ENCODE data around the gene BMP7. TPM values are rescaled to one million over a fixed set of nuclear protein-coding genes. Genes with fewer than 3 reads are reported as not detected.
"Not testable (repeated sequence)": the region's sequence is repeated elsewhere in the genome, so short reads cannot be mapped to it uniquely, and the experiment has no call there.

Gene BMP7
- total and polyA plus RNA-seq, 2 of the 8 experiments (the other 6 are each of a cell fraction or from before 2014, with no cell fraction given) = 9.2 to 14.7 TPM

- TF ChIP-seq CTCF (IDR thresholded peaks at IDR 0.05; ENCODE audit: control extremely low read depth in 1 of 3, insufficient read depth in 1 of 3, low read depth in 1 of 3, low read length in 3 of 3) (no peak), ASH2L (IDR thresholded peaks at IDR 0.05; ENCODE audit: low read length) (no peak), SAP30 (IDR thresholded peaks at IDR 0.05; ENCODE audit: insufficient read depth, insufficient replicate concordance, low read length) (no peak), JUND (IDR thresholded peaks at IDR 0.05; ENCODE audit: low read length) (no peak), TEAD4 (IDR thresholded peaks at IDR 0.05; ENCODE audit: low read depth, low read length) (no peak), KDM4A (IDR thresholded peaks at IDR 0.05; ENCODE audit: low read depth, low read length, severe bottlenecking) (no peak)
These were observed 13.8 kb upstream of the BMP7 start (continued) for GRCh38 chr20:57280221-57280620.

- H2AFZ ChIP-seq (ENCODE audit: low read length); H3K23me2 ChIP-seq (ENCODE audit: low read depth, low read length); H4K5ac ChIP-seq (ENCODE audit: insufficient read length, low read depth, low read length); H3K9me3 ChIP-seq (ENCODE audit: insufficient read depth in 2 of 2, low read depth in 1 of 2, low read length in 1 of 2); H4K8ac ChIP-seq (ENCODE audit: extremely low read depth, insufficient read depth, low read length); H3K4me1 ChIP-seq (replicated peaks in 1 of 4; ENCODE audit: control insufficient read depth in 3 of 4, insufficient read depth in 4 of 4, low read length in 3 of 4); H3K4me3 ChIP-seq (ENCODE audit: extremely low read depth in 1 of 4, insufficient read depth in 2 of 4, low read depth in 3 of 4, low read length in 4 of 4); H2BK120ac ChIP-seq (replicated peaks; ENCODE audit: low read depth, low read length); H2AK5ac ChIP-seq (ENCODE audit: low read depth, low read length); H3K14ac ChIP-seq (ENCODE audit: insufficient read length); H4K91ac ChIP-seq (replicated peaks; ENCODE audit: insufficient read length, low read length); POLR2A ChIA-PET (ENCODE audit: partially characterized antibody); H3K79me1 ChIP-seq (ENCODE audit: low read depth, low read length); H3K4ac ChIP-seq (replicated peaks; ENCODE audit: insufficient read length, low read depth, low read length); H2BK15ac ChIP-seq (ENCODE audit: low read length); H3K18ac ChIP-seq (ENCODE audit: extremely low read depth, low read length); H2BK20ac ChIP-seq (ENCODE audit: low read length); H3K36me3 ChIP-seq (ENCODE audit: control insufficient read depth in 2 of 4, insufficient read depth in 4 of 4, low read length in 3 of 4); H2BK5ac ChIP-seq (ENCODE audit: low read depth, low read length); FAIRE-seq; H4K20me1 ChIP-seq (replicated peaks in 1 of 2; ENCODE audit: control insufficient read depth in 1 of 2, insufficient read depth in 2 of 2, low read length in 2 of 2); H3K9ac ChIP-seq (replicated peaks in 1 of 4; ENCODE audit: extremely low read depth in 1 of 4, low read depth in 3 of 4, low read length in 3 of 4); H3K4me2 ChIP-seq (ENCODE audit: insufficient read depth in 1 of 2, low read depth in 2 of 2, low read length in 2 of 2); H3K27me3 ChIP-seq (replicated peaks in 1 of 4; ENCODE audit: control insufficient read depth in 3 of 4, extremely low read depth in 1 of 4, insufficient read depth in 3 of 4, low read length in 3 of 4); H3K23ac ChIP-seq (ENCODE audit: insufficient read length); DNase-seq (ENCODE audit: low read depth in 1 of 2, low spot score in 2 of 2); H3K56ac ChIP-seq (replicated peaks; ENCODE audit: insufficient read length, low read depth, low read length); H3K79me2 ChIP-seq (ENCODE audit: control insufficient read depth in 1 of 2, insufficient read depth in 2 of 2, low read length in 2 of 2); H3K27ac ChIP-seq (ENCODE audit: low read depth, low read length): not testable (repeated sequence)
- WGBS, 2 experiments (ENCODE audit: extremely low coverage in 1 of 2, insufficient coverage in 1 of 2, insufficient read length in 1 of 2, insufficient replicate concordance in 2 of 2, low coverage in 1 of 2, low lambda C conversion rate in 2 of 2, missing lambda C conversion rate in 1 of 2) = 100% methylated on average over 1 of the region's 3 CpGs; no CpG with 5 or more reads in 1 of the 2 experiments
- CTCF ChIA-PET (ENCODE audit: partially characterized antibody) = interaction anchor here (0.8 to 2.2 kb wide), 8 partner anchors 9 to 98 kb away, joined by 3 to 8 read pairs (median 3); partner anchors contain the start of gene SPO11
- H2BK12ac ChIP-seq (ENCODE audit: low read depth, low read length) = 0 out of 2 replicates have a peak overlapping the region, but pooled peaks have one; percentile 60
These were observed 13.1 kb upstream of the BMP7 start for GRCh38 chr20:57279548-57279947.

All from H1 (cell line).